Panc1 (cell line): ENCODE measurements around the gene LPIN2. TPM values are rescaled to one million over a fixed set of nuclear protein-coding genes. Genes with fewer than 3 reads are reported as not detected.

Source experiments
- ATAC-seq: fragments of 200-7000 bp; cut with Tn5 transposase; 2 replicates; pipeline ENCODE4 v1.9.1; 2020; ENCODE audit warnings: mild to moderate bottlenecking, moderate library complexity
- BruUV-seq: library from RNA; stranded (reverse); fragments of 400-500 nt; replicated peaks from 2 replicates; lab custom pipeline; 2021; lab: Mats Ljungman, UMichigan
- CTCF ChIA-PET: fragments of 300-600 bp; sonication (Branson Sonifier 250); formaldehyde crosslinking; loops from one replicate; lab custom pipeline; 2022; ENCODE audit warnings: antibody characterized with exemption; lab: Charles Lee
- POLR2A ChIA-PET: fragments of 300-600 bp; sonication (Branson Sonifier 250); formaldehyde crosslinking; loops from one replicate; lab custom pipeline; 2022; ENCODE audit warnings: antibody characterized with exemption; lab: Charles Lee
- DNase-seq: peaks from one replicate; pipeline ENCODE4 v3.0.0-alpha.2; 2010; ENCODE audit warnings: low read depth, low spot score
- H3K27ac ChIP-seq: 2 replicates; pipeline ENCODE4 v1.5.1; 2011; ENCODE audit warnings: mild to moderate bottlenecking, low read length, inconsistent platforms
- H3K27me3 ChIP-seq: fragments of 200-500 bp; sonication (Bioruptor generic); 2 replicates; pipeline ENCODE4 v1.6.0; 2014; ENCODE audit warnings: low read length, inconsistent platforms; ENCODE audit not compliant: control insufficient read depth, insufficient read depth
- H3K36me3 ChIP-seq: fragments of 200-500 bp; sonication (Bioruptor generic); 2 replicates; pipeline ENCODE4 v1.5.1; 2014; ENCODE audit warnings: inconsistent platforms, mild to moderate bottlenecking, low read length, moderate library complexity; ENCODE audit not compliant: control insufficient read depth, insufficient read depth
- H3K4me1 ChIP-seq: 2 replicates; pipeline ENCODE4 v1.5.1; 2011; ENCODE audit warnings: inconsistent platforms, mild to moderate bottlenecking, low read length, moderate library complexity; ENCODE audit not compliant: control insufficient read depth, insufficient read depth
- H3K4me3 ChIP-seq, 2 experiments: 2 replicates each; pipeline ENCODE4 v1.5.1; 2011 to 2012; ENCODE audit warnings: low read depth in 2 of 2, low read length in 2 of 2, mild to moderate bottlenecking in 2 of 2, inconsistent platforms in 1 of 2, moderate library complexity in 1 of 2
- H3K9me3 ChIP-seq: fragments of 200-500 bp; sonication (Bioruptor generic); 2 replicates; pipeline ENCODE4 v1.5.1; 2014; ENCODE audit warnings: low read depth, mild to moderate bottlenecking, inconsistent platforms, low read length, moderate library complexity; ENCODE audit not compliant: control insufficient read depth, insufficient read depth
- POLR2AphosphoS5 ChIP-seq: IDR thresholded peaks from 2 replicates; pipeline ENCODE4 v1.6.1; 2012; ENCODE audit warnings: mild to moderate bottlenecking, low read depth, low read length, moderate library complexity
- SIN3A ChIP-seq: IDR thresholded peaks from 2 replicates; pipeline ENCODE4 v1.6.1; 2012; ENCODE audit warnings: low read depth, mild to moderate bottlenecking, low read length, moderate library complexity, borderline replicate concordance; ENCODE audit not compliant: insufficient read depth
- TCF7L2 ChIP-seq: IDR thresholded peaks from 2 replicates; pipeline ENCODE4 v1.6.1; 2011; ENCODE audit warnings: mild to moderate bottlenecking, low read depth, low read length, inconsistent platforms
- in situ Hi-C: cut with HindIII; loops from 2 replicates; pipeline ENCODE4 v1.10.0; 2016; ENCODE audit warnings: low sequenced_read_pairs, low pct_unique_long_range_greater_than_20kb
- intact Hi-C: fragments of 100-400 bp; cut with micrococcal nuclease; formaldehyde crosslinking; loops from one replicate; pipeline ENCODE4 v1.10.0; 2022; ENCODE audit not compliant: unreplicated experiment
- total RNA-seq: library from RNA; stranded (reverse); gene quantifications from one replicate; pipeline ENCODE4 v1.2.1, GENCODE V29; 2021; ENCODE audit not compliant: unreplicated experiment
- TF ChIP-seq, protein P1 (sequence below): fragments of 450-650 bp; IDR thresholded peaks from 2 replicates; pipeline ENCODE4 v1.5.1; 2017; ENCODE audit warnings: mild to moderate bottlenecking
- TF ChIP-seq, protein P2 (sequence below), 2 experiments: IDR thresholded peaks; 2 replicates each; pipeline ENCODE4 v1.6.1; 2011 to 2012; ENCODE audit warnings: low read depth in 2 of 2, control low read depth in 1 of 2, low read length in 1 of 2, mild to moderate bottlenecking in 1 of 2, moderate library complexity in 1 of 2; ENCODE audit not compliant: insufficient read depth in 1 of 2

The LPIN2 gene
- total RNA-seq, 1 experiment from 2014 or later, result 38.3 TPM

GRCh38 chr18:3016585-3017297 is 3.8 kb upstream of the LPIN2 start:
- H3K9me3 ChIP-seq, result no peaks in the 10 kb centered on the region
- DNase-seq (no peak), ATAC-seq (no peak)
- peaks cover 18% of the 10 kb centered on the region for H3K4me1 ChIP-seq
- intact Hi-C loops, result no loop called here
- no peak for TF ChIP-seq TCF7L2
- no peak for TF ChIP-seq POLR2AphosphoS5
- TF ChIP-seq, protein P1, sequence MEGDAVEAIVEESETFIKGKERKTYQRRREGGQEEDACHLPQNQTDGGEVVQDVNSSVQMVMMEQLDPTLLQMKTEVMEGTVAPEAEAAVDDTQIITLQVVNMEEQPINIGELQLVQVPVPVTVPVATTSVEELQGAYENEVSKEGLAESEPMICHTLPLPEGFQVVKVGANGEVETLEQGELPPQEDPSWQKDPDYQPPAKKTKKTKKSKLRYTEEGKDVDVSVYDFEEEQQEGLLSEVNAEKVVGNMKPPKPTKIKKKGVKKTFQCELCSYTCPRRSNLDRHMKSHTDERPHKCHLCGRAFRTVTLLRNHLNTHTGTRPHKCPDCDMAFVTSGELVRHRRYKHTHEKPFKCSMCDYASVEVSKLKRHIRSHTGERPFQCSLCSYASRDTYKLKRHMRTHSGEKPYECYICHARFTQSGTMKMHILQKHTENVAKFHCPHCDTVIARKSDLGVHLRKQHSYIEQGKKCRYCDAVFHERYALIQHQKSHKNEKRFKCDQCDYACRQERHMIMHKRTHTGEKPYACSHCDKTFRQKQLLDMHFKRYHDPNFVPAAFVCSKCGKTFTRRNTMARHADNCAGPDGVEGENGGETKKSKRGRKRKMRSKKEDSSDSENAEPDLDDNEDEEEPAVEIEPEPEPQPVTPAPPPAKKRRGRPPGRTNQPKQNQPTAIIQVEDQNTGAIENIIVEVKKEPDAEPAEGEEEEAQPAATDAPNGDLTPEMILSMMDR, result no peak
- TF ChIP-seq SIN3A, result no peak
- H3K27me3 ChIP-seq, result no peaks in the 10 kb centered on the region
- in situ Hi-C loops, result no loop called here
- H3K4me3 ChIP-seq, result no peak overlapping the region
- H3K27ac ChIP-seq, result 0 out of 2 replicates have a peak overlapping the region, but pooled peaks have one; percentile 17
- ChIA-PET CTCF (no interaction called here), POLR2A (no interaction called here)
- BruUV-seq, result no TSS peak
- H3K36me3 ChIP-seq, result no peaks in the 10 kb centered on the region

DNA sequence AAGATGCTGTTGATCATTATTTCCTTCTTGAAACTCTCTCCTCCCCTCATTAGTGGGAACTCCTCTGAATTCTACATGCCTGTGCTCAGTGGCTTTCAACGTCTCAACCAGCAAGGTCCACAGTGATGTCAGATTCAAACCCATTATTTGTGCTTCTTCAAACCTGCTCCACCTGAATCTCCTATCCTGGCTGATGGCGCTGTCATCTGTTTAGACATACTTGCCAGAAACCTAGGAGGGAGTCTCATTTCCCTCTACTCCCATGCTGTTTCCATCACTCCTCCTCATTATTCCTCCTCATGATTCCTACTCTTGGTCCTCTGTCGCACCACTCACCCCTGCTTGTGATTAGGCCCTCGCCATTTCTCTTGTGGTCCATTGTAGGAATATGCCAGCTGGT is 2.9 kb upstream of the LPIN2 start:
- Histone ChIP-seq H3K36me3 (no peaks in the 10 kb centered on the region), H3K4me3 (no peak overlapping the region), H3K27me3 (no peaks in the 10 kb centered on the region), H3K27ac (peak overlapping the region; percentile 58; the same call in 1 of the 2 replicates), H3K9me3 (no peaks in the 10 kb centered on the region), H3K4me1 (peaks cover 25% of the 10 kb centered on the region)
- POLR2A ChIA-PET, result no interaction called here
- in situ Hi-C loops (no loop called here), intact Hi-C loops (no loop called here)
- TF ChIP-seq SIN3A (no peak), POLR2AphosphoS5 (no peak), TCF7L2 (no peak)
- TF ChIP-seq, protein P2, sequence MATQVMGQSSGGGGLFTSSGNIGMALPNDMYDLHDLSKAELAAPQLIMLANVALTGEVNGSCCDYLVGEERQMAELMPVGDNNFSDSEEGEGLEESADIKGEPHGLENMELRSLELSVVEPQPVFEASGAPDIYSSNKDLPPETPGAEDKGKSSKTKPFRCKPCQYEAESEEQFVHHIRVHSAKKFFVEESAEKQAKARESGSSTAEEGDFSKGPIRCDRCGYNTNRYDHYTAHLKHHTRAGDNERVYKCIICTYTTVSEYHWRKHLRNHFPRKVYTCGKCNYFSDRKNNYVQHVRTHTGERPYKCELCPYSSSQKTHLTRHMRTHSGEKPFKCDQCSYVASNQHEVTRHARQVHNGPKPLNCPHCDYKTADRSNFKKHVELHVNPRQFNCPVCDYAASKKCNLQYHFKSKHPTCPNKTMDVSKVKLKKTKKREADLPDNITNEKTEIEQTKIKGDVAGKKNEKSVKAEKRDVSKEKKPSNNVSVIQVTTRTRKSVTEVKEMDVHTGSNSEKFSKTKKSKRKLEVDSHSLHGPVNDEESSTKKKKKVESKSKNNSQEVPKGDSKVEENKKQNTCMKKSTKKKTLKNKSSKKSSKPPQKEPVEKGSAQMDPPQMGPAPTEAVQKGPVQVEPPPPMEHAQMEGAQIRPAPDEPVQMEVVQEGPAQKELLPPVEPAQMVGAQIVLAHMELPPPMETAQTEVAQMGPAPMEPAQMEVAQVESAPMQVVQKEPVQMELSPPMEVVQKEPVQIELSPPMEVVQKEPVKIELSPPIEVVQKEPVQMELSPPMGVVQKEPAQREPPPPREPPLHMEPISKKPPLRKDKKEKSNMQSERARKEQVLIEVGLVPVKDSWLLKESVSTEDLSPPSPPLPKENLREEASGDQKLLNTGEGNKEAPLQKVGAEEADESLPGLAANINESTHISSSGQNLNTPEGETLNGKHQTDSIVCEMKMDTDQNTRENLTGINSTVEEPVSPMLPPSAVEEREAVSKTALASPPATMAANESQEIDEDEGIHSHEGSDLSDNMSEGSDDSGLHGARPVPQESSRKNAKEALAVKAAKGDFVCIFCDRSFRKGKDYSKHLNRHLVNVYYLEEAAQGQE (IDR thresholded peaks at IDR 0.05; ENCODE audit: insufficient read depth in 1 of 2, low read depth in 2 of 2, low read length in 1 of 2), result no peak
- TF ChIP-seq, protein P1, result no peak
- CTCF ChIA-PET, result no interaction called here
- no TSS peak for BruUV-seq
- no peak for DNase-seq
- ATAC-seq, result no peak
